PC-9 (cell line): Measurements from ENCODE around the gene GPX6. TPM values are rescaled to one million over a fixed set of nuclear protein-coding genes. Genes with fewer than 3 reads are reported as not detected.

Experiments
- BruUV-seq: library from RNA; stranded (reverse); fragments of 400-500 nt; replicated peaks from 2 replicates; lab custom pipeline; 2021; lab: Mats Ljungman, UMichigan
- CTCF ChIA-PET: fragments of 300-600 bp; sonication (Branson Sonifier 250); formaldehyde crosslinking; loops from one replicate; lab custom pipeline; 2022; ENCODE audit warnings: antibody characterized with exemption; lab: Charles Lee
- POLR2A ChIA-PET: fragments of 300-600 bp; sonication (Branson Sonifier 250); formaldehyde crosslinking; loops from one replicate; lab custom pipeline; 2022; ENCODE audit warnings: antibody characterized with exemption; ENCODE audit not compliant: unreplicated experiment; lab: Charles Lee
- DNase-seq, 2 experiments: peaks; one replicate each; pipeline versions ENCODE4 v3.0.0 to v3.0.0-alpha.2; 2015 to 2022; ENCODE audit warnings: mixed read lengths in 1 of 2
- H2AFZ ChIP-seq: fragments of 200-600 bp; sonication (generic); 2 replicates; pipeline ENCODE4 v1.8.1; 2017; ENCODE audit warnings: antibody characterized with exemption
- H3F3A ChIP-seq: fragments of 200-600 bp; sonication (generic); 2 replicates; pipeline ENCODE4 v1.8.1; 2017; ENCODE audit warnings: antibody characterized with exemption, mild to moderate bottlenecking, low read depth; ENCODE audit not compliant: insufficient read depth
- H3K27ac ChIP-seq: fragments of 200-600 bp; sonication (generic); 2 replicates; pipeline ENCODE4 v1.6.1; 2016; ENCODE audit warnings: mixed run types
- H3K27me3 ChIP-seq: fragments of 200-600 bp; sonication (generic); 2 replicates; pipeline ENCODE4 v1.6.1; 2016; ENCODE audit warnings: low read depth, mixed run types; ENCODE audit not compliant: insufficient read depth
- H3K36me3 ChIP-seq: fragments of 200-600 bp; sonication (generic); 2 replicates; pipeline ENCODE4 v1.6.1; 2016; ENCODE audit warnings: low read depth, mixed run types
- H3K4me1 ChIP-seq: fragments of 200-600 bp; sonication (generic); replicated peaks from 2 replicates; pipeline ENCODE4 v1.6.1; 2016; ENCODE audit warnings: mixed run types; ENCODE audit not compliant: insufficient read depth
- H3K4me2 ChIP-seq: fragments of 200-600 bp; sonication (generic); 2 replicates; pipeline ENCODE4 v1.6.1; 2017; ENCODE audit warnings: mixed run types
- H3K4me3 ChIP-seq: fragments of 200-600 bp; sonication (generic); 2 replicates; pipeline ENCODE4 v1.6.1; 2016; ENCODE audit warnings: mixed run types
- H3K79me2 ChIP-seq: fragments of 200-600 bp; sonication (generic); 2 replicates; pipeline ENCODE4 v1.6.1; 2017; ENCODE audit warnings: low read depth, mixed run types
- H3K9me2 ChIP-seq: fragments of 200-600 bp; sonication (generic); 2 replicates; pipeline ENCODE4 v1.8.1; 2017; ENCODE audit warnings: mild to moderate bottlenecking; ENCODE audit not compliant: insufficient read depth
- H3K9me3 ChIP-seq: fragments of 200-600 bp; sonication (generic); 2 replicates; pipeline ENCODE4 v1.8.1; 2016; ENCODE audit warnings: low read depth; ENCODE audit not compliant: insufficient read depth
- H4K20me1 ChIP-seq: fragments of 200-600 bp; sonication (generic); 2 replicates; pipeline ENCODE4 v1.8.1; 2017; ENCODE audit not compliant: insufficient read depth
- CTCF ChIP-seq: fragments of 200-600 bp; sonication (generic); conservative IDR thresholded peaks from 2 replicates; pipeline ENCODE4 v1.6.1; 2017; ENCODE audit warnings: mixed run types, antibody characterized with exemption, mild to moderate bottlenecking, moderate library complexity
- EZH2 ChIP-seq: fragments of 200-600 bp; sonication (generic); IDR thresholded peaks from 2 replicates; pipeline ENCODE4 v1.8.0; 2017; ENCODE audit warnings: antibody characterized with exemption, low read depth
- intact Hi-C: fragments of 100-400 bp; cut with micrococcal nuclease; formaldehyde crosslinking; loops from one replicate; pipeline ENCODE4 v1.10.0; 2022; ENCODE audit not compliant: unreplicated experiment
- total RNA-seq: library from RNA; stranded (reverse); gene quantifications from 2 replicates; pipeline ENCODE4 v1.2.3, GENCODE V29; 2021

The GPX6 gene
- total RNA-seq, 1 experiment from 2014 or later = not detected

GRCh38 chr6:28530777-28531176 is 15.2 kb upstream of the GPX6 start:
- Histone ChIP-seq H3F3A (no peaks in the 10 kb centered on the region), H4K20me1 (no peaks in the 10 kb centered on the region), H3K4me2 (no peak overlapping the region), H3K9me3 (no peaks in the 10 kb centered on the region; the same call in 1 of the 2 replicates), H3K4me3 (no peak overlapping the region), H3K79me2 (no peaks in the 10 kb centered on the region), H3K27me3 (peaks cover 20% of the 10 kb centered on the region; the same call in 1 of the 2 replicates), H3K27ac (no peak overlapping the region), H3K9me2 (no peaks in the 10 kb centered on the region), H3K4me1 (no peaks in the 10 kb centered on the region), H3K36me3 (no peaks in the 10 kb centered on the region), H2AFZ (no peak overlapping the region)
- no peak for TF ChIP-seq CTCF
- TF ChIP-seq EZH2 = no peak
- DNase-seq = no peak
- ChIA-PET POLR2A (no interaction called here), CTCF (no interaction called here)
- intact Hi-C loops = no loop called here
- BruUV-seq = no TSS peak

GRCh38 chr6:28525496-28526039 is 10.0 kb upstream of the GPX6 start, which contains the start of gene GPX5:
Gene GPX5 (plus strand): TSS chr6:28525881. CDS start chr6:28526014, 133 bp downstream.
- Histone ChIP-seq H3K4me3 (no peak within 1 kb of the TSS), H3K9me2 (no peaks in the 10 kb centered on the region), H3K9me3 (no peaks in the 10 kb centered on the region; the same call in 1 of the 2 replicates), H3K36me3 (no peaks in the 10 kb centered on the region), H3K4me2 (no peak within 1 kb of the TSS), H3K79me2 (no peaks in the 10 kb centered on the region), H3K27ac (no peak within 1 kb of the TSS), H3K27me3 (peaks cover 25% of the 10 kb centered on the region; the same call in 1 of the 2 replicates), H4K20me1 (no peaks in the 10 kb centered on the region), H3F3A (no peaks in the 10 kb centered on the region), H2AFZ (no peak within 1 kb of the TSS), H3K4me1 (no peaks in the 10 kb centered on the region)
- ChIA-PET POLR2A (no interaction called here), CTCF (no interaction called here)
- TF ChIP-seq EZH2 (no peak), CTCF (no peak)
- no peak for DNase-seq
- intact Hi-C loops = no loop called here
- BruUV-seq = no TSS peak

- no peaks in the 10 kb centered on the region for H3K79me2 ChIP-seq
- no TSS peak for BruUV-seq
- intact Hi-C loops = no loop called here
- POLR2A ChIA-PET = no interaction called here
- no peaks in the 10 kb centered on the region for H3K4me1 ChIP-seq
- no peaks in the 10 kb centered on the region for H3K36me3 ChIP-seq
- no peak for DNase-seq
- no peak overlapping the region for H3K4me2 ChIP-seq
- H3K9me3 ChIP-seq = no peaks in the 10 kb centered on the region; the same call in 1 of the 2 replicates
- H3F3A ChIP-seq = no peaks in the 10 kb centered on the region
- no peak overlapping the region for H3K27ac ChIP-seq
- CTCF ChIA-PET = no interaction called here
- no peak overlapping the region for H2AFZ ChIP-seq
- H3K27me3 ChIP-seq = peaks cover 25% of the 10 kb centered on the region; the same call in 1 of the 2 replicates
- H4K20me1 ChIP-seq = no peaks in the 10 kb centered on the region
- H3K4me3 ChIP-seq = no peak overlapping the region
- no peak for TF ChIP-seq EZH2
- TF ChIP-seq CTCF = no peak
- no peaks in the 10 kb centered on the region for H3K9me2 ChIP-seq
These were observed 7.6 kb upstream of the GPX6 start for GRCh38 chr6:28523241-28523622.
